ENCODE results near the gene OR2V2.

Gene OR2V2

GRCh38 chr5:181192337-181193046 is 45.1 kb downstream of the OR2V2 start:
- no peak for DNase-seq

GRCh38 chr5:181193656-181194055 is 46.3 kb downstream of the OR2V2 start:
- DNase-seq = no peak

GRCh38 chr5:181194489-181195248 is 47.3 kb downstream of the OR2V2 start:
- DNase-seq = no peak

- DNase-seq = no peak
These were observed 47.9 kb downstream of the OR2V2 start for GRCh38 chr5:181195249-181195761.

GRCh38 chr5:181197326-181197951 is 50.1 kb downstream of the OR2V2 start:
- no peak for DNase-seq

GRCh38 chr5:181198106-181198685 is 50.8 kb downstream of the OR2V2 start:
- DNase-seq = no peak

- DNase-seq = no peak
These were observed 51.6 kb downstream of the OR2V2 start for GRCh38 chr5:181198905-181199519.

GRCh38 chr5:181199881-181200638 is 52.7 kb downstream of the OR2V2 start:
- DNase-seq = no peak

GRCh38 chr5:181200816-181201215 is 53.4 kb downstream of the OR2V2 start:
- no peak for DNase-seq

- no peak for DNase-seq
These were observed 55.8 kb downstream of the OR2V2 start for GRCh38 chr5:181203093-181203711.

- no peak for DNase-seq
These were observed 56.4 kb downstream of the OR2V2 start for GRCh38 chr5:181203777-181204112.

- no peak for DNase-seq
These were observed 56.9 kb downstream of the OR2V2 start for GRCh38 chr5:181204113-181204825.

- DNase-seq = no peak
These were observed 57.7 kb downstream of the OR2V2 start, which contains the start of gene TRIM7 for GRCh38 chr5:181204826-181205760. Gene TRIM7, minus strand, starts transcription at chr5:181205196. Its CDS starts 86 bp downstream, at chr5:181205110.

- no peak for DNase-seq
These were observed 58.6 kb downstream of the OR2V2 start for GRCh38 chr5:181205761-181206649.

GRCh38 chr5:181207214-181207959 is 60.0 kb downstream of the OR2V2 start:
- DNase-seq = no peak

GRCh38 chr5:181207960-181208253 is 60.5 kb downstream of the OR2V2 start:
- DNase-seq = no peak
